HCT116 (cell line): ENCODE measurements around the gene ACACB.

Experiments
- EZH2 ChIP-seq: fragments of 200-600 bp; sonication (generic); IDR thresholded peaks from 2 replicates; pipeline ENCODE4 v1.6.1; 2017; ENCODE audit warnings: antibody characterized with exemption, mixed run types
- POLR2A ChIP-seq: IDR thresholded peaks from 2 replicates; pipeline ENCODE4 v1.7.0; 2011; ENCODE audit warnings: borderline replicate concordance; ENCODE audit not compliant: insufficient read depth, insufficient read length; ENCODE audit errors: extremely low read depth
- POLR2AphosphoS5 ChIP-seq: IDR thresholded peaks from 2 replicates; pipeline ENCODE4 v1.6.1; 2011; ENCODE audit warnings: mild to moderate bottlenecking, low read depth, low read length, moderate library complexity
- RAD21 ChIP-seq: IDR thresholded peaks from 2 replicates; pipeline ENCODE4 v1.6.1; 2012; ENCODE audit warnings: low read depth, mild to moderate bottlenecking
- SP1 ChIP-seq: IDR thresholded peaks from 2 replicates; pipeline ENCODE4 v1.6.1; 2012; ENCODE audit warnings: low read depth
- YY1 ChIP-seq: IDR thresholded peaks from 2 replicates; pipeline ENCODE4 v1.6.1; 2011; ENCODE audit warnings: low read length, low read depth, moderate library complexity, mild to moderate bottlenecking; ENCODE audit not compliant: insufficient replicate concordance; ENCODE audit errors: extremely low read depth
- TF ChIP-seq, protein P1 (sequence below), 3 experiments: fragments of 200-600 bp in 1 of 3; sonication (generic) in 1 of 3; IDR thresholded peaks in 2 of 3; conservative IDR thresholded peaks in 1 of 3; 2 replicates each; pipeline ENCODE4 v1.5.1; 2012 to 2017; ENCODE audit warnings: low read depth in 2 of 3, low read length in 2 of 3, antibody characterized with exemption in 1 of 3, borderline replicate concordance in 1 of 3, control low read depth in 1 of 3, mild to moderate bottlenecking in 1 of 3, mixed read lengths in 1 of 3, mixed run types in 1 of 3, moderate library complexity in 1 of 3; ENCODE audit not compliant: insufficient read depth in 1 of 3

DNA sequence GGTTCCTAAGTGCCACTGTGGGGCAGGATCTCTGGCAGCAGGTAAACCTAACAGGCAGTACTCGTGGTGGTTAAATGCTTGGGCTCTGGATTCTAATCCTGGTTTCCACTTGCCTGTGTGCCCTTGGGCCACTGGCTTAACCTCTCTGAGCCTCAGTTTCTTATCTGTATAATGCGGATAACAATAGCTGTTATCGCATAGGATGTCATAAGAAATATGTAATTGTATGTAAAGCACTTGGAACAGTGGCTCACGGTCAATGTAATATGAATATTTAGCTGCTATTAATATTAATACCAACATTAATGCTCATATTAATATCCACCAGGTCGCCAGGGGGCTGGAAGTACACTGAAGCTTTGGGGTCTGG, 175.9 kb downstream of the ACACB start:
- TF ChIP-seq, protein P1, sequence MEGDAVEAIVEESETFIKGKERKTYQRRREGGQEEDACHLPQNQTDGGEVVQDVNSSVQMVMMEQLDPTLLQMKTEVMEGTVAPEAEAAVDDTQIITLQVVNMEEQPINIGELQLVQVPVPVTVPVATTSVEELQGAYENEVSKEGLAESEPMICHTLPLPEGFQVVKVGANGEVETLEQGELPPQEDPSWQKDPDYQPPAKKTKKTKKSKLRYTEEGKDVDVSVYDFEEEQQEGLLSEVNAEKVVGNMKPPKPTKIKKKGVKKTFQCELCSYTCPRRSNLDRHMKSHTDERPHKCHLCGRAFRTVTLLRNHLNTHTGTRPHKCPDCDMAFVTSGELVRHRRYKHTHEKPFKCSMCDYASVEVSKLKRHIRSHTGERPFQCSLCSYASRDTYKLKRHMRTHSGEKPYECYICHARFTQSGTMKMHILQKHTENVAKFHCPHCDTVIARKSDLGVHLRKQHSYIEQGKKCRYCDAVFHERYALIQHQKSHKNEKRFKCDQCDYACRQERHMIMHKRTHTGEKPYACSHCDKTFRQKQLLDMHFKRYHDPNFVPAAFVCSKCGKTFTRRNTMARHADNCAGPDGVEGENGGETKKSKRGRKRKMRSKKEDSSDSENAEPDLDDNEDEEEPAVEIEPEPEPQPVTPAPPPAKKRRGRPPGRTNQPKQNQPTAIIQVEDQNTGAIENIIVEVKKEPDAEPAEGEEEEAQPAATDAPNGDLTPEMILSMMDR (IDR thresholded peaks at IDR 0.05 in 2 of 3, conservative IDR thresholded peaks at IDR 0.05 in 1 of 3; ENCODE audit: borderline replicate concordance in 1 of 3, insufficient read depth in 1 of 3, low read depth in 2 of 3, low read length in 2 of 3), result no peak
- TF ChIP-seq POLR2AphosphoS5, result no peak
- no peak for TF ChIP-seq RAD21
- no peak for TF ChIP-seq SP1
- no peak for TF ChIP-seq EZH2
- no peak for TF ChIP-seq POLR2A
- no peak for TF ChIP-seq YY1
